Neural cell (in vitro differentiated cells): ENCODE data around the gene ALOXE3. TPM values are rescaled to one million over a fixed set of nuclear protein-coding genes. Genes with fewer than 3 reads are reported as not detected.

Experiments used
- H2AFZ ChIP-seq: fragments of 200-600, 300-800 bp; sonication (generic), shearing (Covaris generic); 2 replicates; pipeline ENCODE4 v1.6.0; 2014; ENCODE audit warnings: low read depth, mild to moderate bottlenecking, antibody characterized with exemption, low read length, moderate library complexity
- H3F3A ChIP-seq: fragments of 200-600 bp; shearing (Covaris generic); 2 replicates; pipeline ENCODE4 v1.6.1; 2016; ENCODE audit warnings: mild to moderate bottlenecking, moderate library complexity, mixed read lengths, antibody characterized with exemption, low read length; ENCODE audit not compliant: insufficient read depth, poor library complexity, severe bottlenecking
- H3K27ac ChIP-seq: fragments of 200-600, 300-800 bp; sonication (generic), shearing (Covaris generic); 2 replicates; pipeline ENCODE4 v1.5.1; 2014; ENCODE audit warnings: mild to moderate bottlenecking, low read length, moderate library complexity
- H3K27me3 ChIP-seq: fragments of 300-800, 200-600 bp; sonication (generic), shearing (Covaris generic); 2 replicates; pipeline ENCODE4 v1.6.0; 2014; ENCODE audit warnings: mild to moderate bottlenecking, low read depth, low read length, moderate library complexity; ENCODE audit not compliant: insufficient read depth
- H3K36me3 ChIP-seq: fragments of 300-800, 200-600 bp; sonication (generic), shearing (Covaris generic); 2 replicates; pipeline ENCODE4 v1.5.1; 2014; ENCODE audit warnings: mild to moderate bottlenecking, antibody characterized with exemption, low read length, moderate library complexity; ENCODE audit not compliant: insufficient read depth
- H3K4me2 ChIP-seq: fragments of 300-800, 200-600 bp; sonication (generic), shearing (Covaris generic); 2 replicates; pipeline ENCODE4 v1.6.0; 2014; ENCODE audit warnings: mild to moderate bottlenecking, low read length
- H3K4me3 ChIP-seq: fragments of 300-800, 200-600 bp; sonication (generic), shearing (Covaris generic); 2 replicates; pipeline ENCODE4 v1.5.1; 2014; ENCODE audit warnings: mild to moderate bottlenecking, low read length, moderate library complexity
- H3K79me2 ChIP-seq: fragments of 200-600 bp; shearing (Covaris generic); replicated peaks from 2 replicates; pipeline ENCODE4 v1.6.0; 2014; ENCODE audit warnings: mild to moderate bottlenecking, low read length, moderate library complexity; ENCODE audit not compliant: insufficient read depth
- H3K9ac ChIP-seq: fragments of 300-800, 200-600 bp; sonication (generic), shearing (Covaris generic); 2 replicates; pipeline ENCODE4 v1.6.1; 2016; ENCODE audit warnings: mild to moderate bottlenecking, low read length, mixed read lengths
- H3K9me2 ChIP-seq: fragments of 200-600 bp; shearing (Covaris generic); 2 replicates; pipeline ENCODE4 v1.6.1; 2016; ENCODE audit warnings: mild to moderate bottlenecking, low read length, mixed read lengths; ENCODE audit not compliant: insufficient read depth
- H3K9me3 ChIP-seq: fragments of 200-600, 300-800 bp; sonication (generic), shearing (Covaris generic); 2 replicates; pipeline ENCODE4 v1.6.1; 2016; ENCODE audit warnings: mild to moderate bottlenecking, mixed run types, low read length, moderate library complexity, mixed read lengths
- H4K20me1 ChIP-seq: fragments of 200-600 bp; shearing (Covaris generic); 2 replicates; pipeline ENCODE4 v1.6.1; 2016; ENCODE audit warnings: mild to moderate bottlenecking, mixed run types; ENCODE audit not compliant: insufficient read depth
- CTCF ChIP-seq: fragments of 450-650 bp; IDR thresholded peaks from 2 replicates; pipeline ENCODE4 v1.5.1; 2014; ENCODE audit warnings: antibody characterized with exemption, mild to moderate bottlenecking, moderate library complexity; ENCODE audit not compliant: poor library complexity, severe bottlenecking
- EP300 ChIP-seq: fragments of 450-650 bp; conservative IDR thresholded peaks from 2 replicates; pipeline ENCODE4 v1.6.1; 2014; ENCODE audit warnings: antibody characterized with exemption, mild to moderate bottlenecking, moderate library complexity; ENCODE audit not compliant: poor library complexity, severe bottlenecking
- EZH2 ChIP-seq: fragments of 200-600, 300-800 bp; shearing (Covaris generic), sonication (generic); IDR thresholded peaks from 2 replicates; pipeline ENCODE4 v1.6.1; 2014; ENCODE audit warnings: antibody characterized with exemption, low read length, borderline replicate concordance, mild to moderate bottlenecking; ENCODE audit not compliant: insufficient read depth, poor library complexity, severe bottlenecking
- MXI1 ChIP-seq: fragments of 450-650 bp; conservative IDR thresholded peaks from 2 replicates; pipeline ENCODE4 v1.6.1; 2014; ENCODE audit warnings: antibody characterized with exemption, mild to moderate bottlenecking; ENCODE audit not compliant: poor library complexity, severe bottlenecking
- POLR2AphosphoS5 ChIP-seq: IDR thresholded peaks from 2 replicates; pipeline ENCODE4 v1.6.1; 2012
- RAD21 ChIP-seq: fragments of 450-650 bp; conservative IDR thresholded peaks from 2 replicates; pipeline ENCODE4 v1.6.1; 2014; ENCODE audit warnings: antibody characterized with exemption, mild to moderate bottlenecking, moderate library complexity
- REST ChIP-seq: IDR thresholded peaks from 2 replicates; pipeline ENCODE4 v1.6.1; 2012; ENCODE audit warnings: borderline replicate concordance
- SMC3 ChIP-seq: fragments of 450-650 bp; conservative IDR thresholded peaks from 2 replicates; pipeline ENCODE4 v1.6.1; 2014; ENCODE audit warnings: antibody characterized with exemption, mild to moderate bottlenecking, moderate library complexity; ENCODE audit not compliant: poor library complexity
- TAF1 ChIP-seq: IDR thresholded peaks from 2 replicates; pipeline ENCODE4 v1.6.1; 2012; ENCODE audit warnings: low read depth
- polyA plus RNA-seq: library from polyadenylated mRNA; depleted of rRNA; stranded (reverse); fragments of >200 nt; gene quantifications from 2 replicates; pipeline ENCODE4 v1.2.3, GENCODE V29; 2014

ALOXE3 gene
- polyA plus RNA-seq, 1 donor from 2014 or later = 0.77 TPM

DNA sequence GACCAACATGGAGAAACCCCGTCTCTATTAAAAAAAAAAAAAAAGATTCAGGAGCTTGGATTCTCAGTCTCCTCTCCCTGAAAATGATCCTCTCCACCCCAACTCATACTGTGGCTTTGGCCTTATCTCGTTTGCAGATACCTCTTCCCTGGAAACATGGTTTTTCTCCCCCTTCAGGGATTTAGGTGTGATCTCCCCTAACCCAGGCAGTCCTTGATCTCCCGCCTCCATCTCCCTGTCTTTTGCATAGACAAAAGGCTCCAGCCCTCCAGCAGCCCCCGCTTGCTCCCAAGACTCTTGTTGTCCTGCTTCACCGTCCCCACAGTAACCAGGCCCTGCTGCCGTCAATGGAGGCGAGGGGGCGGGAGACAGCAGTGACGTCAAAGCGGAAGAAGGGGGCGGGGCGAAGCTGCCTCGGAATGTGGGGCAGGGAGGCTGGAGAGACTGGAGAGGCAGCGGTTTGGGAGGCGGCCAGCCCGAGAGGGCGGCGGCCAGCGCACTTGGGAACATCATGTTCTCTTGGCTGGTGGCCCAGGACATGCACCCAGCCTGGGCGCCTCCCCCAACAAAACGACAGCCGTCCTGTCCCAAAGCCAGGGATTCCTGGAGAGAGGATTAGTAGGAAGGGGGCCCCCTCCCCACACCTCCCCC lies 35.8 kb upstream of the ALOXE3 start:
- Histone ChIP-seq H3K4me2 (no peak overlapping the region), H4K20me1 (no peaks in the 10 kb centered on the region), H3K9ac (peak overlapping the region; percentile 95), H3K9me3 (no peaks in the 10 kb centered on the region), H3F3A (peaks cover 6% of the 10 kb centered on the region), H3K79me2 (peaks cover 4% of the 10 kb centered on the region), H3K4me3 (peak overlapping the region; percentile 55), H3K27me3 (no peaks in the 10 kb centered on the region), H3K27ac (peak overlapping the region; percentile 95), H2AFZ (no peak overlapping the region), H3K9me2 (no peaks in the 10 kb centered on the region), H3K36me3 (no peaks in the 10 kb centered on the region)
- TF ChIP-seq TAF1 (peak; percentile 31), EP300 (peak; percentile 44), CTCF (no peak), MXI1 (no peak), POLR2AphosphoS5 (peak; percentile 68), REST (no peak), EZH2 (no peak)

DNA sequence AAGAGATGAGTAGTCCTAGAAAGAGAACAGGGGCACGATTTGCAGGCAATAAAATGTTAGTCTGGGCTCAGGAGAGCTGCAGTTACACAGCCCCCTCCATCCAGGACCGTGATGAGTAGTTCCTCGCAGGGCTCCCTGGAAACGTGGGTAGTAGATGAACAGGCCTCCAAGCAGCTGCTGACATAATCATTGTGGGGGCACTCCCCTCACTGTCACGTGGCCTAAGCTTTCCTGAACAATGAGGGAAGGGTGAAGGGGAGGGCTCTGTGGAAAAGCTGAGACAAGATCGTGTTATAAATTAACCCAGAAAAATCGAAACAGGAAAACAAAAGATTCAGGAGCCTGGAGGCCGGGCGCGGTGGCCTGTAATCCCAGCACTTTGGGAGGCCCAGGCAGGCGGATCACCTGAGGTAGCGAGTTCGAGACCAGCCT lies 35.2 kb upstream of the ALOXE3 start:
- Histone ChIP-seq H3K36me3 (no peaks in the 10 kb centered on the region), H3K9ac (peak overlapping the region; percentile 95), H3K9me3 (no peaks in the 10 kb centered on the region), H3K27me3 (no peaks in the 10 kb centered on the region), H2AFZ (no peak overlapping the region), H3F3A (peaks cover 6% of the 10 kb centered on the region), H3K27ac (peak overlapping the region; percentile 95), H3K79me2 (peaks cover 3% of the 10 kb centered on the region), H3K4me3 (peak overlapping the region; percentile 55), H4K20me1 (no peaks in the 10 kb centered on the region), H3K4me2 (no peak overlapping the region), H3K9me2 (no peaks in the 10 kb centered on the region)
- no peak for TF ChIP-seq RAD21
- no peak for TF ChIP-seq REST
- TF ChIP-seq EZH2 = no peak
- TF ChIP-seq POLR2AphosphoS5 = no peak
- TF ChIP-seq MXI1 = no peak
- TF ChIP-seq CTCF = no peak
- no peak for TF ChIP-seq EP300
- no peak for TF ChIP-seq TAF1
- TF ChIP-seq SMC3 = no peak
